Measurements from ENCODE around the gene DENR.
"Not testable (repeated sequence)": the region's sequence is repeated elsewhere in the genome, so short reads cannot be mapped to it uniquely, and the experiment has no call there.

Gene DENR

GRCh38 chr12:122752464-122753318 is at the start of gene DENR:
Gene DENR, plus strand, starts transcription at chr12:122752824. Its CDS starts 878 bp downstream, at chr12:122753702.
- Histone ChIP-seq H3K4me1 (ENCODE audit: control insufficient read depth, insufficient read depth, low read length, unreplicated experiment) (peaks cover 15% of the 10 kb centered on the region), H3K27me3 (ENCODE audit: insufficient read depth, low read length) (no peaks in the 10 kb centered on the region), H3K79me2 (ENCODE audit: control insufficient read depth, insufficient read depth, low read length, unreplicated experiment) (peaks cover 40% of the 10 kb centered on the region), H3K36me3 (ENCODE audit: insufficient read depth, low read length) (peaks cover 31% of the 10 kb centered on the region), H3K4me3 (ENCODE audit: low read depth, low read length) (peak within 1 kb of the TSS; percentile 90), H2AFZ (ENCODE audit: low read length, unreplicated experiment) (peak within 1 kb of the TSS; percentile 51), H3K27ac (ENCODE audit: low read depth, low read length) (peak within 1 kb of the TSS; percentile 39; the same call in 1 of the 2 replicates)

DNA sequence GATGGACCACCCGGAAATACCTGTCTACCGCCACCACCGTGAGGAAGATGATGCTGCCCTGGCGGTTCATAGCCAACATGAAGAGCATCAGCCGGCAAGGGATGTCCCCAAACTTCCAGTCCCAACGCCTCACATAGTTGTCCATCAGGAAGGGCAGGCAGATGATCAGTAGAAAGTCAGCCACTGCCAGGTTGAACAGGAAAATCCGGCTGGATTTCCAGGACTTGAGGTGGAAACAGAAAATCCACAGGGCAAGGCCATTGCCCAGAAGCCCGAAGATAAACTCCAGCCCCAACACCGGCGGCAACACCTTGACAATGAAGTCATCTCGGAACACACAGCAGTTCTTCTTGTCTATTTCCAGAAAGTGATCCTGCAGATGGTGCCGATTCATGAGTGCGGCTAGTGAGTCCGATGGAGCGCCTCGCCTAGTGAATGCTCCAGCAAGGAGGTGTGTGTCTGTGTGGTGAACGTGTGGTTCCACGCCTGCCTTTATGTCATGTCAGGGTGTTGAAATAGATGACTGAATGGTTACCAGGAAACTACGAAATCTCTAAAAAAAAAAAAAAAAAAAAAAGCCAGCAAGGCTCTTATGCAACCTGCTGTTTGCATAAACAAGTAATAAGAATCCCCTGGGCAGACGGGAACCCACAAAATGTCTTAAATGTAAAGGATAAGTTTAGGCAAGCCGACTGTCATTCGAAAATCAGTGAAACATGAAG is 49.6 kb upstream of the DENR start, which contains the start of gene HCAR2:
Gene HCAR2, minus strand, starts transcription at position 468 of the 722 bp plus-strand sequence. Its CDS starts 74 bp downstream, at position 394.
- not testable (repeated sequence) for H3K4me3 ChIP-seq (ENCODE audit: low read depth, low read length); H2AFZ ChIP-seq (ENCODE audit: low read length, unreplicated experiment); H3K27ac ChIP-seq (ENCODE audit: low read depth, low read length); H3K4me1 ChIP-seq (ENCODE audit: control insufficient read depth, insufficient read depth, low read length, unreplicated experiment); H3K79me2 ChIP-seq (ENCODE audit: control insufficient read depth, insufficient read depth, low read length, unreplicated experiment); H3K36me3 ChIP-seq (ENCODE audit: insufficient read depth, low read length); H3K27me3 ChIP-seq (ENCODE audit: insufficient read depth, low read length)

GRCh38 chr12:122703841-122704240 is 48.8 kb upstream of the DENR start:
- not testable (repeated sequence) for H2AFZ ChIP-seq (ENCODE audit: low read length, unreplicated experiment); H3K79me2 ChIP-seq (ENCODE audit: control insufficient read depth, insufficient read depth, low read length, unreplicated experiment); H3K27me3 ChIP-seq (ENCODE audit: insufficient read depth, low read length); H3K36me3 ChIP-seq (ENCODE audit: insufficient read depth, low read length); H3K4me1 ChIP-seq (ENCODE audit: control insufficient read depth, insufficient read depth, low read length, unreplicated experiment); H3K4me3 ChIP-seq (ENCODE audit: low read depth, low read length); H3K27ac ChIP-seq (ENCODE audit: low read depth, low read length)

GRCh38 chr12:122709287-122709686 is 43.3 kb upstream of the DENR start:
- H2AFZ ChIP-seq (ENCODE audit: low read length, unreplicated experiment); H3K27me3 ChIP-seq (ENCODE audit: insufficient read depth, low read length); H3K4me1 ChIP-seq (ENCODE audit: control insufficient read depth, insufficient read depth, low read length, unreplicated experiment); H3K79me2 ChIP-seq (ENCODE audit: control insufficient read depth, insufficient read depth, low read length, unreplicated experiment); H3K27ac ChIP-seq (ENCODE audit: low read depth, low read length); H3K4me3 ChIP-seq (ENCODE audit: low read depth, low read length); H3K36me3 ChIP-seq (ENCODE audit: insufficient read depth, low read length): not testable (repeated sequence)

DNA sequence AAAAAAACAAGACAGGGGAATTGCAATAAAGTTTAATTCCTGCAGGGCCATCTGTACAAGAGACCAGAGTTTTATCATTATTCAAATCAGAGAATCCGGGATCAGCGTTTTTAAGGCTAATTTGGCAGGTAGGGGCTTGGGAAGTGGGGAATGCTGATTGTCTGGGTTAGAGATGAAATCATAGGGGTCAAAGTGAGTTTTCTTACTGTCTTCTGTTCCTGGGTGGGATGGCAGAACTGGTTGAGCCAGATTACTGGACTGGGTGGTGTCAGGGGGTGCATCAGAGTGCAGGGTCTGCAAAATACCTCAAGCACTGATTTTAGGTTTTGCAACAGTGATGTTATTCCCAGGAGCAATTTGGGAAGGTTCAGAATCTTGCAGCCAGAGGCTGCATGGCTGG is 42.3 kb upstream of the DENR start:
- H3K27me3 ChIP-seq (ENCODE audit: insufficient read depth, low read length); H3K4me3 ChIP-seq (ENCODE audit: low read depth, low read length); H3K79me2 ChIP-seq (ENCODE audit: control insufficient read depth, insufficient read depth, low read length, unreplicated experiment); H3K36me3 ChIP-seq (ENCODE audit: insufficient read depth, low read length); H3K4me1 ChIP-seq (ENCODE audit: control insufficient read depth, insufficient read depth, low read length, unreplicated experiment); H3K27ac ChIP-seq (ENCODE audit: low read depth, low read length); H2AFZ ChIP-seq (ENCODE audit: low read length, unreplicated experiment): not testable (repeated sequence)

DNA sequence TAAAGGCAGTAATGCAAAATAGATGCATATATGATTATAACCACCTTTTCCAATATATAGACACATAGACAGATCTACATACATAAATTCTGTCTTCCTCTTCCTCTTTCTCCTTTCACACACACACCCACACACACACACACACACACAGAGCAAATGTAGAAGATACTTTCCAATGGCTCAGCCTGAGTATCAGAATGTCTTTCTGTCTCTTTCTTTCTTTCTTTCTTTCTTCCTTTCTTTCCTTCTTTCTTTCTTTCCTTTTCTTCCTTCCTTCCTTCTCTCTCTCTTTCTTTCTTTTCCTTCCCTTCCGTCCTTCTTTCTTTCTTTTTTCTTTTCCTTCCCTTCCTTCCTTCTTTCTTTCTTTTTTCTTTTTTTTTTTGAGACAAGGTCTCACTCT is 41.4 kb upstream of the DENR start:
- H3K4me3 ChIP-seq (ENCODE audit: low read depth, low read length); H2AFZ ChIP-seq (ENCODE audit: low read length, unreplicated experiment); H3K4me1 ChIP-seq (ENCODE audit: control insufficient read depth, insufficient read depth, low read length, unreplicated experiment); H3K79me2 ChIP-seq (ENCODE audit: control insufficient read depth, insufficient read depth, low read length, unreplicated experiment); H3K27me3 ChIP-seq (ENCODE audit: insufficient read depth, low read length); H3K36me3 ChIP-seq (ENCODE audit: insufficient read depth, low read length); H3K27ac ChIP-seq (ENCODE audit: low read depth, low read length): not testable (repeated sequence)

- not testable (repeated sequence) for H3K27ac ChIP-seq (ENCODE audit: low read depth, low read length); H3K36me3 ChIP-seq (ENCODE audit: insufficient read depth, low read length); H3K4me3 ChIP-seq (ENCODE audit: low read depth, low read length); H2AFZ ChIP-seq (ENCODE audit: low read length, unreplicated experiment); H3K79me2 ChIP-seq (ENCODE audit: control insufficient read depth, insufficient read depth, low read length, unreplicated experiment); H3K27me3 ChIP-seq (ENCODE audit: insufficient read depth, low read length); H3K4me1 ChIP-seq (ENCODE audit: control insufficient read depth, insufficient read depth, low read length, unreplicated experiment)
Observed at GRCh38 chr12:122713491-122714188, 39.0 kb upstream of the DENR start.

- H3K4me3 ChIP-seq (ENCODE audit: low read depth, low read length); H3K79me2 ChIP-seq (ENCODE audit: control insufficient read depth, insufficient read depth, low read length, unreplicated experiment); H3K27ac ChIP-seq (ENCODE audit: low read depth, low read length); H3K27me3 ChIP-seq (ENCODE audit: insufficient read depth, low read length); H3K4me1 ChIP-seq (ENCODE audit: control insufficient read depth, insufficient read depth, low read length, unreplicated experiment); H2AFZ ChIP-seq (ENCODE audit: low read length, unreplicated experiment); H3K36me3 ChIP-seq (ENCODE audit: insufficient read depth, low read length): not testable (repeated sequence)
Observed at GRCh38 chr12:122715211-122715610, 37.4 kb upstream of the DENR start.

DNA sequence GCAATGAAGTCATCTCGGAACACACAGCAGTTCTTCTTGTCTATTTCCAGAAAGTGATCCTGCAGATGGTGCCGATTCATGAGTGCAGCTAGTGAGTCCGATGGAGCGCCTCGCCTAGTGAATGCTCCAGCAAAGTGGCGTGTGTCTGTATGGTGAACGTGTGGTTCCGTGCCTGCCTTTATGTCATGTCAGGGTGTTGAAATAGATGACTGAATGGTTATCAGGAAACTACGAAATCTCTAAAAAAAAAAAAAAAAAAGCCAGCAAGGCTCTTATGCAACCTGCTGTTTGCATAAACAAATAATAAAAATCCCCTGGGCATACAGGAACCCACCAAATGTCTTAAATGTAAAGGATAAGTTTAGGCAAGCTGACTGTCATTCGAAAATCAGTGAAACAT is 36.0 kb upstream of the DENR start, which contains the start of gene HCAR3:
Gene HCAR3, minus strand, starts transcription at position 154 of the 400 bp plus-strand sequence. Its CDS starts 74 bp downstream, at position 80.
- not testable (repeated sequence) for H3K27ac ChIP-seq (ENCODE audit: low read depth, low read length); H3K4me1 ChIP-seq (ENCODE audit: control insufficient read depth, insufficient read depth, low read length, unreplicated experiment); H3K79me2 ChIP-seq (ENCODE audit: control insufficient read depth, insufficient read depth, low read length, unreplicated experiment); H2AFZ ChIP-seq (ENCODE audit: low read length, unreplicated experiment); H3K36me3 ChIP-seq (ENCODE audit: insufficient read depth, low read length); H3K4me3 ChIP-seq (ENCODE audit: low read depth, low read length); H3K27me3 ChIP-seq (ENCODE audit: insufficient read depth, low read length)

GRCh38 chr12:122721057-122721545 is 31.5 kb upstream of the DENR start:
- H3K27me3 ChIP-seq (ENCODE audit: insufficient read depth, low read length), result no peaks in the 10 kb centered on the region
- H3K79me2 ChIP-seq (ENCODE audit: control insufficient read depth, insufficient read depth, low read length, unreplicated experiment), result no peaks in the 10 kb centered on the region
- no peak overlapping the region for H3K27ac ChIP-seq (ENCODE audit: low read depth, low read length)
- H3K4me3 ChIP-seq (ENCODE audit: low read depth, low read length), result no peak overlapping the region
- H3K36me3 ChIP-seq (ENCODE audit: insufficient read depth, low read length), result no peaks in the 10 kb centered on the region
- peaks cover 6% of the 10 kb centered on the region for H3K4me1 ChIP-seq (ENCODE audit: control insufficient read depth, insufficient read depth, low read length, unreplicated experiment)
- H2AFZ ChIP-seq (ENCODE audit: low read length, unreplicated experiment), result no peak overlapping the region
